ENCODE measurements around the gene CCDC126. TPM values are rescaled to one million over a fixed set of nuclear protein-coding genes. Genes with fewer than 3 reads are reported as not detected.

Gene CCDC126
- total and polyA plus RNA-seq, 9 of the 15 experiments (the other 6 are each of a cell fraction or from before 2014, with no cell fraction given) = 3.0 to 16.2 (median 5.2) TPM

DNA sequence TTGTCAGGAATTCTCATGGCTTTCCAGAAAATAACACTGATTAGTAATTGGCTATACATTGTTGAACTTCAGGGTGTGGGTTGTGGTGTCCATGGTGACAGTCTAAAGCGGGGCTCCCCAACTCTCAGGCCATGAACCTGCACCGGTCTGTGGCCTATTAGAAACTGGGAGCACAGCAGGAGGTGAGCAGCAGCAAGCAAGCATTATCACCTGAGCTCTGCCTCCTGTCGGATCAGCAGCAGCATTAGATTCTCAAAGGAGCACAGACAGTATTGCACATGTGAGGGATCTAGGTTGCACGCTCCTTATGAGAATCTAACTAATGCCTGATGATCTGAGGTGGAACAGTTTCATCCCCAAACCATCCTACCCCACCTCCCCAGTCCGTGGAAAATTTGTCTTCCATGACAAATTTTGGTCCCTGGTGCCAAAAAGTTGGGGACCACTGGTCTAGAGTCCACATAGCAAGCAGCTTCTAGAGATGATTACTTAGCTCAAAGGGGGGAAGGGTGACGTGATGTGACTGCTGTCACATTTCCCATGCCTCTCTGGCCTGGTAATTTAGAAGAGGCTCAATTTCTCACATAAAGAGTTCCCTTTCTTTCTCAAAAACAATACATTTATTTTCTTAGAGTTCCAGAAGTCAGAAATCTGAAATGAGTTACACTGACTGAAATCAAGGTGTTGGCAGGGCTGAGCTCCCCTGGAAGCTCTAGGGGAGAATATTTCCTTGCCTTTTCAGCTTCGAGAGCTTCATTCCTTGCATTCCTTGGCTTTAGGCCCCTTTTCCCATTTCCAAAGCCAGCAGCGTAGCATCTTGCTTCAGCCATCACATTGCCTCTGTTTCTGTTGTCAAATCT lies 65.2 kb downstream of the CCDC126 start:
- Histone ChIP-seq H3K4me1 (replicated peaks in 1 of 2; ENCODE audit: control insufficient read depth in 2 of 2, insufficient read depth in 2 of 2, low read length in 2 of 2) (no peaks in the 10 kb centered on the region), H3K9me1 (ENCODE audit: control insufficient read depth, insufficient read depth, low read length) (no peaks in the 10 kb centered on the region), H2AFZ (ENCODE audit: low read depth, low read length) (no peak overlapping the region), H3K27ac (ENCODE audit: extremely low read depth, low read depth, low read length) (no peak overlapping the region), H3K9ac (ENCODE audit: insufficient read depth in 1 of 2, low read depth in 2 of 2, low read length in 2 of 2) (no peak overlapping the region), H4K20me1 (replicated peaks; ENCODE audit: control insufficient read depth, insufficient read depth, low read length) (no peaks in the 10 kb centered on the region), H3K79me2 (ENCODE audit: control insufficient read depth, insufficient read depth, low read length) (no peaks in the 10 kb centered on the region), H3K4me3 (no peak overlapping the region), H3K4me2 (ENCODE audit: insufficient read depth, low read length) (no peak overlapping the region), H3K9me3 (replicated peaks; ENCODE audit: control insufficient read depth, insufficient read depth, low read depth, low read length) (peaks cover 3% of the 10 kb centered on the region; the same call in 1 of the 2 replicates), H3K27me3 (ENCODE audit: control insufficient read depth in 2 of 2, insufficient read depth in 2 of 2, low read length in 2 of 2) (no peaks in the 10 kb centered on the region; a peak in 3 of 5 replicates), H3K36me3 (ENCODE audit: control insufficient read depth, insufficient read depth, low read length) (no peaks in the 10 kb centered on the region)
- in situ Hi-C loops (cut with MboI) (no loop called here), intact Hi-C loops (cut with micrococcal nuclease) (no loop called here)
- ChIA-PET POLR2A (interaction anchor here (0.9 to 1.7 kb wide), 3 partner anchors 12 to 1708 kb away, joined by 3 to 5 read pairs (median 3); no protein-coding TSS in a partner anchor), CTCF (ENCODE audit: low intra/inter-chr PET ratio) (no interaction called here)
- FAIRE-seq = no peak
- TF ChIP-seq CTCFL (IDR thresholded peaks at IDR 0.05; ENCODE audit: borderline replicate concordance, insufficient read depth, low read depth, low read length, poor library complexity, severe bottlenecking) (peak; percentile 34), ZNF224 (CRISPR knock-in tag; IDR thresholded peaks at IDR 0.05) (no peak), HNRNPK (IDR thresholded peaks at IDR 0.05; ENCODE audit: low read depth, low read length, poor library complexity, severe bottlenecking) (no peak), SAFB2 (IDR thresholded peaks at IDR 0.05; ENCODE audit: borderline replicate concordance, low read depth, low read length, severe bottlenecking) (no peak), POLR2A (conservative IDR thresholded peaks at IDR 0.05) (no peak)
- no TSS peak for BruUV-seq (replicated peaks)
- peak; percentile 48 for ATAC-seq
- DNase-seq (ENCODE audit: extremely low read depth in 1 of 4, low spot score in 3 of 4) = no peak
- 6% methylated on average over 7 of the region's 8 CpGs for WGBS (ENCODE audit: insufficient coverage, low coverage, missing lambda C conversion rate)
